ENCODE data around the gene SF3B6.

SF3B6 gene

GRCh38 chr2:24019729-24020128 lies 56.4 kb downstream of the SF3B6 start:
- Mint-ChIP-seq H3K4me3 (no peak overlapping the region), H3K4me1 (no peaks in the 10 kb centered on the region)
- no peak for ATAC-seq (replicated peaks; ENCODE audit: extremely low read depth, poor library complexity, severe bottlenecking)

DNA sequence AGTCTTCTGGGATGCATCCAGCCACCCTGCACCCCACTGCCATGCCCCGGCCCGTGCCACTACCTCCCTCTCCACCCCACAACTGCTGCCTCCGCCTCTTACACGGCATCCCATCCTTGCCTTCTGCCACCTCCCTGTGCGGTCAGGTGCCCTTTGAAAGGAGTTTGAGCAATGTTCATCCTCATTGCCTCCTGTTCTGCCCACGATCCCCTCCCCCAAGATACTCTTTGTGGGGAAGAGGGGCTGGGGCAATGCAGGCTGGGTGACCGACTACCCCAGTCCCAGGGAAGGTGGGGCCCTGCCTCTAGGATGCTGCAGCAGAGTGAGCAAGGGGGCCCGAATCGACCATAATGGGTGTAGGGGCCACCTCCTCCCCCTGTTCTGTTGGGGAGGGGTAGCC lies 57.9 kb downstream of the SF3B6 start:
- H3K4me1 Mint-ChIP-seq: no peaks in the 10 kb centered on the region
- no peak for DNase-seq (ENCODE audit: low spot score in 2 of 2)
- peak overlapping the region; percentile 17 for H3K27ac Mint-ChIP-seq (ENCODE audit: low read depth)
- no peaks in the 10 kb centered on the region for H3K36me3 Mint-ChIP-seq (ENCODE audit: insufficient read depth)
- no peak overlapping the region for H3K4me3 Mint-ChIP-seq
- ATAC-seq (replicated peaks; ENCODE audit: extremely low read depth, poor library complexity, severe bottlenecking): no peak
- H3K9me3 Mint-ChIP-seq: no peaks in the 10 kb centered on the region
- no peaks in the 10 kb centered on the region for H3K27me3 Mint-ChIP-seq

More at GRCh38 chr2:24019729-24020128, 56.4 kb downstream of the SF3B6 start:
- H3K27ac Mint-ChIP-seq (ENCODE audit: low read depth): no peak overlapping the region
- no peak for DNase-seq (ENCODE audit: low spot score in 2 of 2)
- no peaks in the 10 kb centered on the region for H3K9me3 Mint-ChIP-seq
- H3K27me3 Mint-ChIP-seq: no peaks in the 10 kb centered on the region
- no peaks in the 10 kb centered on the region for H3K36me3 Mint-ChIP-seq (ENCODE audit: insufficient read depth)

- peaks cover 4% of the 10 kb centered on the region for H3K27me3 Mint-ChIP-seq
- no peak for ATAC-seq (replicated peaks; ENCODE audit: extremely low read depth, poor library complexity, severe bottlenecking)
- no peak for DNase-seq (ENCODE audit: low spot score in 2 of 2)
- no peaks in the 10 kb centered on the region for H3K9me3 Mint-ChIP-seq
- H3K4me3 Mint-ChIP-seq: no peak overlapping the region
- H3K36me3 Mint-ChIP-seq (ENCODE audit: insufficient read depth): no peaks in the 10 kb centered on the region
- H3K27ac Mint-ChIP-seq (ENCODE audit: low read depth): peak overlapping the region; percentile 17
- no peaks in the 10 kb centered on the region for H3K4me1 Mint-ChIP-seq
Measured at GRCh38 chr2:24017711-24018110, 58.4 kb downstream of the SF3B6 start.
